Stimulated activated CD8-positive, alpha-beta memory T cell treated with anti-CD3 and anti-CD28 coated beads, Interleukin-12 subunit alpha, Interleukin-12 subunit beta, amount 100 ng/mL, for 1 hour (primary cell): ENCODE results near the gene AAMDC.
"Not testable (repeated sequence)": the region's sequence is repeated elsewhere in the genome, so short reads cannot be mapped to it uniquely, and the experiment has no call there.

ENCODE experiments used
- DNase-seq: peaks from one replicate; pipeline ENCODE4 v3.0.0-alpha.2; 2020; ENCODE audit warnings: low read depth

The AAMDC gene

GRCh38 chr11:77886401-77886800 is 65.5 kb downstream of the AAMDC start:
- no peak for DNase-seq

GRCh38 chr11:77889045-77889444 is 68.1 kb downstream of the AAMDC start:
- DNase-seq, result not testable (repeated sequence)

DNA sequence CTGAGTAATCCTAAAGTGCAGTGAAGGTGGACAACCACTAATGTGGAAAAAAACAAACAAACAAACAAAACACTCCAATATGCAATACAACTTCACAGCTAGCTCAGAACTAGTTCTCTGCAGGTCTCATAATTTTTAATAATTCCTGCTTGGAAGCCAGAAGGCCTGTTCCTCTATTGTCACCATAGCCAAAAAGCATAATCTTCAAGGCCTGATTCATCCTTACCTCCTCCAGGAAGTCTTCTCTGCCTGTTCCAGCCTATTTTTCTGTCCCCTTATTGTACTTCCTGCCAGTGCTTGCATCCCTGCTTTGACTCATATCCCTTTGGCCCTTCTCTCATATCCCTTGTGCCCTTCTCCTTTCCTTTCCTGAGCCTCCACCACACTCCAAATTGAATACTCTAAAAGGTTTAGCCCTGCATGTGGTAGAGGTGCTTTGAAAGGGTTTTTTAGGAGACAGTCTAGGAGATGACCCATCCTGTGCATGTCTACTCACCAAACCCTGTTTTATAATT is 69.2 kb downstream of the AAMDC start:
- DNase-seq, result not testable (repeated sequence)

DNA sequence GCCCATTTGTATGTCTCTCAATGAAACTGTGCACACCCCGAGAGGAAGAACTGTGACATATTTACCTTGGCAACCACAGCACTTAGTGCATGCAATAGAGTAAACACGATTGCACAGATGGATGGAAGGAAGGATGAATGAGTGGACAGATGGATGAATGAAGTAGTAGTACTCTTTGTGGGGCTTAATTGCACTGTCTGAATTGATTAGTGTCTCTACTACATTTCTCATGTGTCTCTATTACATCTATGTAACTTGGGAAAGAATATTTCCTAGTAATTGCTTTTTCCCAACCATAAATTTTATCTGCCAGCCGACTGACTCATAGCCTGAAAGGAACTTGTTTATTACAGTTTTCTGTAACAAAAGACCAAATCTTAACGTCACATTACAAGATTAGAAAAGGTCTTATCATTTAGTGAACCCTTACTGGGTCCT is 69.7 kb downstream of the AAMDC start:
- not testable (repeated sequence) for DNase-seq

DNA sequence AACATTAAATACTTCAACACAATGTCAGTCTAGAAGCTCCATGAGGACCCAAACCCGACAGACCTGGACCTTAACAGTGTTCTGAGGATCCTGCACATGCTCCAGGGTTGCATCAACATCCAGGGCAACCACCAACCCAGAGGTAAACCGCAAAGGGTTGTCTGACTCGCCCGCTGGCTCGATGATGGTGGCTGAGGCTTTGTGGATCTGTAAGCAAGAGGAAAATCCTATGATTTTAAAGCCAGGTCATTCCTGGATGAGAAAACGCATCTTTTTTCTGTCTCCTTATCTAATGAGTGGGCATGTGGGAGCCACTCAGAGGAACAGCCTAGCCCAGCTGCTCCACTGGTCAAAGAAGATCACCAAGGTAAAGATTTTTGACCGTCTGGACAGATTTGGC is 70.3 kb downstream of the AAMDC start:
- DNase-seq, result not testable (repeated sequence)

DNA sequence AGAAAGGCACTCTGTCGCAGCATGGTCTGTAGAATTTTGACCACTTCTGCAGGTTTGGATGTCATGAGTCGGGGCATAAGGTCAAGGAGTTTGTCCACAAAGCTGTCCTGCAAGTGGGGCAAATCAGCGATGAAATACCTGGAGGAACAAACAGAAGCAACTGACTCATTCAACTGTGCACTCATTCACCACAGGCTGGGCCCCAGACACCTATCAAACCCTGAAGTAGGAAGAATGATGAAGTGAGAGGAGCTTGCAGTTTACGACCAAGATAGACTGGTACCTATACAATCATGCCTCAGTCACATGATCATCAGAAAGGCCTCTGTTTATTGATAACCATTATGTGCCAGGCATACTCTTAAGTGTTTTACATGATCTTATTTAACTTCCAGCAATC is 70.8 kb downstream of the AAMDC start:
- DNase-seq, result not testable (repeated sequence)

- DNase-seq, result not testable (repeated sequence)
These were observed 74.0 kb downstream of the AAMDC start for GRCh38 chr11:77894949-77895348.

DNA sequence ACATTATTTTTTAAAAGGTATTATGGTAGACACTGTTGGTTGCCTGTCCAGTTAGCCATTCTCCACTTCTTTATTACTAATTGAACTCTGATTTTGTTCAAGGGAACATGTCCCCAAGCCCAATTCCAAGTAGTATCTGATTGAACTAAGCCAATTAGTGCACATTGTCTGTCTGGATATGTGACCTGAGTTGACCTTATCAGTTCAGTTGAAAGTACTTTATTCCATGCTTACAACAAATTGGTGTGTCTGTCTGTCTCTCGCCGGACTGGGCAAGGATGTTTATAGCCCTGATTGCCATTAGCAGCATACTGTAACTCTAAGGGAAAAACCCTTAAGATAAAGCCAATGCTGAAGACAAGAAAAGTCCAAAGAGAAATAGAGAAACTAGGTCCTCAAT is 87.9 kb downstream of the AAMDC start:
- DNase-seq, result no peak

DNA sequence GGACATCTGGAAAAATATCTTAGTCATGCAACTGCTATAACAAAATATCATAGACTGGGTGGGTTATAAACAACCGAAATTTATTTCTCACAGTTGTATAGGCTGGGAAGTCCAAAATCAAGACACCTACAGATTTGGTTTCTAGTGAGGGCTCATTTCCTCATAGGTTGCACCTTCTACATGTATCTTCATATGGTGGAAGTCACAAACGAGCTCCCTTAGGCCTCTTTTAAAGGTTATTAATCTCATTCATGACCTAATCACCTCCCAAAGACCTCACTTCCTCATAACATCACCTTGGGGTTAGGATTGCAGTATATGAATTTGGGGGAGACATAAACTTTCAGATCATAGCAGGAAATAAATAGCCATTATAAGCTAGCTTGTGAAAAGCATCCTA is 88.3 kb downstream of the AAMDC start:
- no peak for DNase-seq

- not testable (repeated sequence) for DNase-seq
These were observed 89.9 kb downstream of the AAMDC start for GRCh38 chr11:77910828-77911227.

DNA sequence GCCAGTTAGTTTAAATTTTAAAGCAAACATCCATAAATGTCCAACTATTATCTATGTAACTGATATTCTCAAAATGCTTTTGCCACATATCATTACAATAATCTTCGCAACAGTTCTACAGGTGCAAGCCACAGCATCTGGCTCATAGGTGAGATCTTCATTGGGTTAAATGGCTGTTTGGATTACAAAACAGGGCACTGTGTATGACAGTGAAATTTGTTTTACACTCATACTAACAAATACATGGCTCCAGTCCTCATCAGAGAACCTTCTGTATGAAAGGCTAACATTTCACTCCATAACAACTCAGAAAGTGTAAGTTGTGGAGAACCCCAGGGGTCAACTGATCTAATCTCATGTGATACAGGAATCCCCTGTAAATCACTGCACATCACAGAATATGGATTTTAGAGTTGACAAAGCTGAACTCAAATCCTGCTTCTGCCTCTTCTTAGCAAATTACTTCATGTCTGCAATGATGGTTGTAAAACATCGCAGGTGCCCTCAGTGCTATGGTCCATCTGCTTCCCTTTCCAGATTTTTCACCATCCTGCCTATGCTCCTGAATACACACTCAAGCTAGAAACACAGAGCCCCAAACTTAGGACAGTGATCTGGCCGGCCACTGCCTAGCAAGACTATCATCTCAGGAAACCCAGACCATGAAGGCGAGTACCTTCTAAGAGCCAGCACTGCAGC is 92.8 kb downstream of the AAMDC start:
- DNase-seq, result not testable (repeated sequence)

- DNase-seq, result not testable (repeated sequence)
These were observed 93.4 kb downstream of the AAMDC start for GRCh38 chr11:77914307-77914791.

- not testable (repeated sequence) for DNase-seq
These were observed 96.8 kb downstream of the AAMDC start for GRCh38 chr11:77917713-77918112.
